Neuronal stem cell (in vitro differentiated cells): ENCODE results near the gene SCIN.
"Not testable (repeated sequence)": the region's sequence is repeated elsewhere in the genome, so short reads cannot be mapped to it uniquely, and the experiment has no call there.

Source experiments
- DNase-seq: peaks from one replicate; pipeline ENCODE4 v3.0.0-alpha.2; 2013; ENCODE audit warnings: low spot score
- H2AFZ ChIP-seq: one replicate; pipeline ENCODE4 v1.6.1; 2013; ENCODE audit warnings: mild to moderate bottlenecking, low read length, inconsistent platforms
- H2AK5ac ChIP-seq: 2 replicates; pipeline ENCODE4 v1.6.1; 2013; ENCODE audit warnings: low read depth, mild to moderate bottlenecking, inconsistent platforms, low read length, moderate library complexity, mixed read lengths
- H2BK120ac ChIP-seq: 2 replicates; pipeline ENCODE4 v1.6.1; 2013; ENCODE audit warnings: low read depth, mild to moderate bottlenecking, inconsistent platforms, low read length, moderate library complexity, mixed read lengths
- H2BK12ac ChIP-seq: one replicate; pipeline ENCODE4 v1.6.1; 2013; ENCODE audit warnings: low read length, inconsistent platforms
- H2BK15ac ChIP-seq: 2 replicates; pipeline ENCODE4 v1.6.1; 2013; ENCODE audit warnings: mild to moderate bottlenecking, low read length, inconsistent platforms, mixed read lengths
- H2BK5ac ChIP-seq: one replicate; pipeline ENCODE4 v1.6.1; 2013; ENCODE audit warnings: inconsistent platforms, mild to moderate bottlenecking, low read length, moderate library complexity
- H3K14ac ChIP-seq: one replicate; pipeline ENCODE4 v1.6.1; 2013; ENCODE audit warnings: low read length, inconsistent platforms
- H3K18ac ChIP-seq: 2 replicates; pipeline ENCODE4 v1.6.1; 2013; ENCODE audit warnings: low read length, inconsistent platforms
- H3K23ac ChIP-seq: 2 replicates; pipeline ENCODE4 v1.6.1; 2013; ENCODE audit warnings: low read depth, mild to moderate bottlenecking, mixed read lengths, low read length, inconsistent platforms; ENCODE audit not compliant: poor library complexity
- H3K27ac ChIP-seq: replicated peaks from 3 replicates; pipeline ENCODE4 v1.5.1; 2013; ENCODE audit warnings: low read length, inconsistent platforms
- H3K27me3 ChIP-seq, 3 experiments: 2 replicates each; pipeline ENCODE4 v1.6.1; 2013; ENCODE audit warnings: low read length in 3 of 3, mild to moderate bottlenecking in 2 of 3, inconsistent platforms in 1 of 3, low read depth in 1 of 3, mixed read lengths in 1 of 3, moderate library complexity in 1 of 3; ENCODE audit not compliant: control insufficient read depth in 3 of 3, insufficient read depth in 3 of 3
- H3K36me3 ChIP-seq, 2 donors: replicated peaks in 1 of 2; 2 replicates each; pipeline ENCODE4 v1.6.1; 2013; ENCODE audit warnings: low read length in 2 of 2; ENCODE audit not compliant: control insufficient read depth in 2 of 2, insufficient read depth in 2 of 2
- H3K4ac ChIP-seq: 2 replicates; pipeline ENCODE4 v1.6.1; 2013; ENCODE audit warnings: inconsistent platforms, mild to moderate bottlenecking, low read length, moderate library complexity
- H3K4me1 ChIP-seq, 2 donors: 1 replicate in 1 of 2; 2 replicates in 1 of 2; pipeline ENCODE4 v1.6.1; 2013; ENCODE audit warnings: low read length in 2 of 2, low read depth in 1 of 2; ENCODE audit not compliant: control insufficient read depth in 2 of 2, insufficient read depth in 1 of 2
- H3K4me2 ChIP-seq: one replicate; pipeline ENCODE4 v1.6.1; 2013; ENCODE audit warnings: mild to moderate bottlenecking, low read length, inconsistent platforms; ENCODE audit not compliant: insufficient read depth, poor library complexity, severe bottlenecking
- H3K4me3 ChIP-seq, 2 donors: 2 replicates each; pipeline ENCODE4 v1.5.1; 2013; ENCODE audit warnings: low read length in 2 of 2, mild to moderate bottlenecking in 2 of 2, inconsistent platforms in 1 of 2, moderate library complexity in 1 of 2
- H3K79me1 ChIP-seq: one replicate; pipeline ENCODE4 v1.6.1; 2013; ENCODE audit warnings: low read depth, mild to moderate bottlenecking, inconsistent platforms, low read length, moderate library complexity
- H3K9ac ChIP-seq: one replicate; pipeline ENCODE4 v1.6.1; 2013; ENCODE audit warnings: mild to moderate bottlenecking, low read depth, low read length, inconsistent platforms; ENCODE audit not compliant: poor library complexity
- H3K9me3 ChIP-seq, 2 donors: replicated peaks in 1 of 2; 2 replicates each; pipeline versions ENCODE3 to v1.6.1; 2013; ENCODE audit warnings: low read length in 2 of 2, mild to moderate bottlenecking in 2 of 2, inconsistent platforms in 1 of 2, low read depth in 1 of 2, mixed read lengths in 1 of 2, moderate library complexity in 1 of 2; ENCODE audit not compliant: control insufficient read depth in 2 of 2, insufficient read depth in 1 of 2
- H4K8ac ChIP-seq: one replicate; pipeline ENCODE4 v1.6.1; 2013; ENCODE audit warnings: low read depth, mild to moderate bottlenecking, inconsistent platforms, low read length, moderate library complexity
- H4K91ac ChIP-seq: one replicate; pipeline ENCODE4 v1.6.1; 2013; ENCODE audit warnings: low read length, low read depth, mild to moderate bottlenecking, inconsistent platforms; ENCODE audit not compliant: poor library complexity
- WGBS, 2 donors: extraction: QIAGEN DNeasy Blood & Tissue Kit; methylation state at CpG; one replicate each; pipeline ENCODE4 v1.1.7; 2013; ENCODE audit warnings: missing lambda C conversion rate in 2 of 2, mixed read lengths in 1 of 2; ENCODE audit not compliant: insufficient read length in 2 of 2, insufficient replicate concordance in 1 of 2; ENCODE audit errors: extremely low coverage in 2 of 2; 5-methylcytosine and 5-hydroxymethylcytosine counted together

Gene SCIN

DNA sequence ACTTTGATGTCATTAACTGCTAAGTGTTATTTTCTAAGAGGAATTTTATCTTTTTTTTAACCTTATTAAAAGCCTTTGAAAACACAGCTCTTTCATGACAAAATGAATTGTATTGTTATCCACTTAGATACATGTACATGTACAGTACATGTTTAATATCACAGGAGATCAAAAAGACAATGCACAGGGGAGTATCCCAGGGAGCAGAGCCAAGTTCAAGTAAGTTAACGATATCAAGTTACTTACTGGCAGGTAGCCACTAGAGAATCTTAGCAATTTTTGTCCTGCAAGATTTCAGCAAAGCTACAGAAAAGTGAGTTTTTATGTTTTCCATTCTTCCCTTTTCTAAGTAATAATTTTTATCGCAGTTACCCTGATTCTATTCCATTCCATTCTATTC lies 83.0 kb downstream of the SCIN start:
- Histone ChIP-seq H3K4me3 (no peak overlapping the region), H2BK12ac (no peak overlapping the region), H2AFZ (no peak overlapping the region), H3K9me3 (no peaks in the 10 kb centered on the region), H2BK120ac (no peak overlapping the region), H2BK15ac (no peak overlapping the region), H3K27ac (no peak overlapping the region), H3K4me1 (peaks cover 0 to 2% of the 10 kb centered on the region in 2 donors), H4K8ac (no peak overlapping the region), H4K91ac (no peak overlapping the region), H3K79me1 (no peaks in the 10 kb centered on the region), H3K27me3 (no peaks in the 10 kb centered on the region), H3K9ac (no peak overlapping the region), H3K4me2 (no peak overlapping the region), H3K14ac (no peak overlapping the region), H3K4ac (no peak overlapping the region), H2AK5ac (no peak overlapping the region), H3K36me3 (no peaks in the 10 kb centered on the region), H3K23ac (no peak overlapping the region), H3K18ac (no peak overlapping the region), H2BK5ac (no peak overlapping the region)
- no CpG with 5 or more reads among the region's 2 CpGs for WGBS, 2 donors
- no peak for DNase-seq

DNA sequence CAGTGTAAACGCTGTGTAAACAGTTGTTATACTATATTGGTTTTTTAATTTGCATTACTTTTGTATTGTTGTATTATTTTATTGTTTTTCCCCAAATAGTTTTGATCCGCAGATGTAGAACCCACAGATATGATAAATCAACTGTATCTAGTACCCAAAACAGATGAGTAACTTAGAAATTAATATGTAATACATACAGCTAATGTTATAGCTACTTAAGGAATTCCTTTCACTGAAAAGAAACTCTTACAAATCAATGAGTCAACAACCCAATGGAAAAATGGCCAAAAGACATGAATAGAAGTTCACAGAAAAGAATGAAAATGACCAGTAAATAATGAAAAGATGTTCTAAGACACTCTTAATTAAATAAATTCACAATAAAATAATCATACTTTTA lies 84.6 kb downstream of the SCIN start:
- no peak overlapping the region for H3K14ac ChIP-seq
- H3K4me3 ChIP-seq = no peak overlapping the region
- no peak for DNase-seq
- no peak overlapping the region for H2BK12ac ChIP-seq
- no peak overlapping the region for H4K8ac ChIP-seq
- H3K9ac ChIP-seq = no peak overlapping the region
- H3K27me3 ChIP-seq = no peaks in the 10 kb centered on the region
- no peak overlapping the region for H2BK15ac ChIP-seq
- no peaks in the 10 kb centered on the region for H3K36me3 ChIP-seq
- WGBS, 2 donors = no CpG with 5 or more reads among the region's 2 CpGs
- no peak overlapping the region for H2BK120ac ChIP-seq
- H3K18ac ChIP-seq = no peak overlapping the region
- H3K4me2 ChIP-seq = no peak overlapping the region
- no peak overlapping the region for H3K4ac ChIP-seq
- H2BK5ac ChIP-seq = no peak overlapping the region
- H4K91ac ChIP-seq = no peak overlapping the region
- H3K27ac ChIP-seq = no peak overlapping the region
- no peaks in the 10 kb centered on the region for H3K4me1 ChIP-seq
- H3K79me1 ChIP-seq = no peaks in the 10 kb centered on the region
- H2AFZ ChIP-seq = no peak overlapping the region
- no peak overlapping the region for H2AK5ac ChIP-seq
- no peak overlapping the region for H3K23ac ChIP-seq
- no peaks in the 10 kb centered on the region for H3K9me3 ChIP-seq

DNA sequence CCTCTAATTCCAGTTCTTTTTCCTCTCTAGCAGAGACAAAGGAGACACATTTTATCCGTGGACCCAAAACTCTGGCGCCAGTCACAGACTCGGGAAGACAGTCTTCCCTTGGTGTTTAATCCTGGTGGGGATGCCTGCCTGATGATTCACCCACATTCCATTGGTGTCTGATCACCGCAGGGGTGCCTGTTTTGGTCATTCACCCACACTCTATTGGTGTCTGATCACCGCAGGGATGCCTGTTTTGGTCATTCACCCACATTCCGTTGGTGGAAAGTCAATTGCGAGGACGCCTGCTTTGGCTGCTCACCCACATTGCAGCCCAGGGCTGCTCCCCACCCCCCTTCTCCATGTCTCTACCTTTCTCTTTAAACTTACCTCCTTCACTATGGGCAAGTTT lies 89.9 kb downstream of the SCIN start:
- H3K4ac ChIP-seq, H3K23ac ChIP-seq, H2BK120ac ChIP-seq, H2BK5ac ChIP-seq, H2BK12ac ChIP-seq, H3K4me3 ChIP-seq, H3K27me3 ChIP-seq, H3K9me3 ChIP-seq, H2AK5ac ChIP-seq, H2AFZ ChIP-seq, DNase-seq, H4K91ac ChIP-seq, H3K4me1 ChIP-seq, H3K79me1 ChIP-seq, H3K9ac ChIP-seq, H3K4me2 ChIP-seq, H3K36me3 ChIP-seq, H2BK15ac ChIP-seq, H3K18ac ChIP-seq, H4K8ac ChIP-seq, H3K27ac ChIP-seq, H3K14ac ChIP-seq: not testable (repeated sequence)
- no CpG with 5 or more reads among the region's 8 CpGs for WGBS, 2 donors

DNA sequence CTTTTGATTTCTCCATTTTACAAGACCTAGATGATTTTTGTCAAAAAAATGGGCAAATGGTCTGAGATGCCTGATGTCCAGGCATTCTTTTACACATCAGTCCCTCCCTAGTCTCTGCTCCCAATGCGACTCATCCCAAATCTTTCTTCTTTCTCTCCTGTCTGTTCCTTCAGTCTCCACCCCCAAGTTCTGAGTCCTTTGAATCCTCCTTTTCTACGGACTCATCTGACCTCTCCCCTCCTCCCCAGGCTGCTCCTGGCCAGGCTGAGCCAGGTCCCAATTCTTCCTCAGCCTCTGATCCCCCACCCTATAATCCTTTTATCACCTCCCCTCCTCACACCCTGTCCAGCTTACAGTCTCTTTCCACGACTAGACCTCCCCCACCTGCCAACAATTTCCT lies 90.5 kb downstream of the SCIN start:
- not testable (repeated sequence) for H3K23ac ChIP-seq, H2BK120ac ChIP-seq, H2AK5ac ChIP-seq, H3K27ac ChIP-seq, H4K91ac ChIP-seq, H3K9me3 ChIP-seq, H3K79me1 ChIP-seq, DNase-seq, H2AFZ ChIP-seq, H3K4ac ChIP-seq, H3K14ac ChIP-seq, H3K4me3 ChIP-seq, H3K27me3 ChIP-seq, H2BK15ac ChIP-seq, H4K8ac ChIP-seq, H3K9ac ChIP-seq, H3K18ac ChIP-seq, H3K4me1 ChIP-seq, H3K36me3 ChIP-seq, H2BK12ac ChIP-seq, H2BK5ac ChIP-seq
- peak overlapping the region; percentile 11 for H3K4me2 ChIP-seq
- no CpG with 5 or more reads among the region's 3 CpGs for WGBS, 2 donors
